Measurements from ENCODE around the gene YTHDC1. TPM values are rescaled to one million over a fixed set of nuclear protein-coding genes. Genes with fewer than 3 reads are reported as not detected.

YTHDC1 gene
- polyA plus RNA-seq, 1 donor from 2014 or later, result 139 TPM

DNA sequence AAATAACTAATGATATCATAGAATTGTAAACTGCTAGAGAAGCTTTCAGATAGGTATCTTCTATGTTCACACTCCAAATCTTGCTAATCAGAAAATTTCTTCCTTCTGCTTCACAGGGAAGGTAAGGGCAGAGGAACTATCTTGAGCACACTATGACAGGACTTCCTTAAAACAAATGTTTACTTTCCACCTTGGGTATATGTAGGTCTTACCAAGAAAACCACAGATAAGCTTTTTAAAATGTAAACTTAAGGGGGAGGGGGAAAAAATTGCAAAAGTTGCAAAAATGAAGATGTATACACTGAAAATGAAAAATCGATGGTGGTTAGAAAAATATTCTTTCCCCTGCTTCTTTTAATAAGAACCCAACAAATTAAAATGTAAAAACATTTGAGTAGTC lies 30.9 kb downstream of the YTHDC1 start:
- H3K9ac ChIP-seq (ENCODE audit: low read length), result no peak overlapping the region
- H3K27me3 ChIP-seq (ENCODE audit: insufficient read depth, low read depth, low read length), result no peaks in the 10 kb centered on the region
- TF ChIP-seq EP300 (conservative IDR thresholded peaks at IDR 0.05; ENCODE audit: poor library complexity, severe bottlenecking) (no peak), TAF1 (IDR thresholded peaks at IDR 0.05; ENCODE audit: low read depth) (no peak), SMC3 (conservative IDR thresholded peaks at IDR 0.05; ENCODE audit: poor library complexity) (no peak), RAD21 (conservative IDR thresholded peaks at IDR 0.05) (no peak), MXI1 (conservative IDR thresholded peaks at IDR 0.05; ENCODE audit: poor library complexity, severe bottlenecking) (no peak)
- TF ChIP-seq, protein P1, sequence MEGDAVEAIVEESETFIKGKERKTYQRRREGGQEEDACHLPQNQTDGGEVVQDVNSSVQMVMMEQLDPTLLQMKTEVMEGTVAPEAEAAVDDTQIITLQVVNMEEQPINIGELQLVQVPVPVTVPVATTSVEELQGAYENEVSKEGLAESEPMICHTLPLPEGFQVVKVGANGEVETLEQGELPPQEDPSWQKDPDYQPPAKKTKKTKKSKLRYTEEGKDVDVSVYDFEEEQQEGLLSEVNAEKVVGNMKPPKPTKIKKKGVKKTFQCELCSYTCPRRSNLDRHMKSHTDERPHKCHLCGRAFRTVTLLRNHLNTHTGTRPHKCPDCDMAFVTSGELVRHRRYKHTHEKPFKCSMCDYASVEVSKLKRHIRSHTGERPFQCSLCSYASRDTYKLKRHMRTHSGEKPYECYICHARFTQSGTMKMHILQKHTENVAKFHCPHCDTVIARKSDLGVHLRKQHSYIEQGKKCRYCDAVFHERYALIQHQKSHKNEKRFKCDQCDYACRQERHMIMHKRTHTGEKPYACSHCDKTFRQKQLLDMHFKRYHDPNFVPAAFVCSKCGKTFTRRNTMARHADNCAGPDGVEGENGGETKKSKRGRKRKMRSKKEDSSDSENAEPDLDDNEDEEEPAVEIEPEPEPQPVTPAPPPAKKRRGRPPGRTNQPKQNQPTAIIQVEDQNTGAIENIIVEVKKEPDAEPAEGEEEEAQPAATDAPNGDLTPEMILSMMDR (IDR thresholded peaks at IDR 0.05; ENCODE audit: poor library complexity, severe bottlenecking), result no peak
- TF ChIP-seq, protein P2, sequence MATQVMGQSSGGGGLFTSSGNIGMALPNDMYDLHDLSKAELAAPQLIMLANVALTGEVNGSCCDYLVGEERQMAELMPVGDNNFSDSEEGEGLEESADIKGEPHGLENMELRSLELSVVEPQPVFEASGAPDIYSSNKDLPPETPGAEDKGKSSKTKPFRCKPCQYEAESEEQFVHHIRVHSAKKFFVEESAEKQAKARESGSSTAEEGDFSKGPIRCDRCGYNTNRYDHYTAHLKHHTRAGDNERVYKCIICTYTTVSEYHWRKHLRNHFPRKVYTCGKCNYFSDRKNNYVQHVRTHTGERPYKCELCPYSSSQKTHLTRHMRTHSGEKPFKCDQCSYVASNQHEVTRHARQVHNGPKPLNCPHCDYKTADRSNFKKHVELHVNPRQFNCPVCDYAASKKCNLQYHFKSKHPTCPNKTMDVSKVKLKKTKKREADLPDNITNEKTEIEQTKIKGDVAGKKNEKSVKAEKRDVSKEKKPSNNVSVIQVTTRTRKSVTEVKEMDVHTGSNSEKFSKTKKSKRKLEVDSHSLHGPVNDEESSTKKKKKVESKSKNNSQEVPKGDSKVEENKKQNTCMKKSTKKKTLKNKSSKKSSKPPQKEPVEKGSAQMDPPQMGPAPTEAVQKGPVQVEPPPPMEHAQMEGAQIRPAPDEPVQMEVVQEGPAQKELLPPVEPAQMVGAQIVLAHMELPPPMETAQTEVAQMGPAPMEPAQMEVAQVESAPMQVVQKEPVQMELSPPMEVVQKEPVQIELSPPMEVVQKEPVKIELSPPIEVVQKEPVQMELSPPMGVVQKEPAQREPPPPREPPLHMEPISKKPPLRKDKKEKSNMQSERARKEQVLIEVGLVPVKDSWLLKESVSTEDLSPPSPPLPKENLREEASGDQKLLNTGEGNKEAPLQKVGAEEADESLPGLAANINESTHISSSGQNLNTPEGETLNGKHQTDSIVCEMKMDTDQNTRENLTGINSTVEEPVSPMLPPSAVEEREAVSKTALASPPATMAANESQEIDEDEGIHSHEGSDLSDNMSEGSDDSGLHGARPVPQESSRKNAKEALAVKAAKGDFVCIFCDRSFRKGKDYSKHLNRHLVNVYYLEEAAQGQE (IDR thresholded peaks at IDR 0.05; ENCODE audit: borderline replicate concordance), result no peak
- H2AFZ ChIP-seq (ENCODE audit: low read depth, low read length), result no peak overlapping the region
- peaks cover 23% of the 10 kb centered on the region for H3K36me3 ChIP-seq (ENCODE audit: insufficient read depth, low read length)
- no peaks in the 10 kb centered on the region for H3K9me2 ChIP-seq (ENCODE audit: insufficient read depth, low read length)
- no peak overlapping the region for H3K4me2 ChIP-seq (ENCODE audit: low read length)
- no peaks in the 10 kb centered on the region for H3K9me3 ChIP-seq (ENCODE audit: low read length)
- H3K27ac ChIP-seq (ENCODE audit: low read length), result no peak overlapping the region
- H3K79me2 ChIP-seq (replicated peaks; ENCODE audit: insufficient read depth, low read length), result no peaks in the 10 kb centered on the region
- H3K4me3 ChIP-seq (ENCODE audit: low read length), result no peak overlapping the region
- no peaks in the 10 kb centered on the region for H3F3A ChIP-seq (ENCODE audit: insufficient read depth, low read length, poor library complexity, severe bottlenecking)
- H4K20me1 ChIP-seq (ENCODE audit: insufficient read depth), result no peaks in the 10 kb centered on the region

DNA sequence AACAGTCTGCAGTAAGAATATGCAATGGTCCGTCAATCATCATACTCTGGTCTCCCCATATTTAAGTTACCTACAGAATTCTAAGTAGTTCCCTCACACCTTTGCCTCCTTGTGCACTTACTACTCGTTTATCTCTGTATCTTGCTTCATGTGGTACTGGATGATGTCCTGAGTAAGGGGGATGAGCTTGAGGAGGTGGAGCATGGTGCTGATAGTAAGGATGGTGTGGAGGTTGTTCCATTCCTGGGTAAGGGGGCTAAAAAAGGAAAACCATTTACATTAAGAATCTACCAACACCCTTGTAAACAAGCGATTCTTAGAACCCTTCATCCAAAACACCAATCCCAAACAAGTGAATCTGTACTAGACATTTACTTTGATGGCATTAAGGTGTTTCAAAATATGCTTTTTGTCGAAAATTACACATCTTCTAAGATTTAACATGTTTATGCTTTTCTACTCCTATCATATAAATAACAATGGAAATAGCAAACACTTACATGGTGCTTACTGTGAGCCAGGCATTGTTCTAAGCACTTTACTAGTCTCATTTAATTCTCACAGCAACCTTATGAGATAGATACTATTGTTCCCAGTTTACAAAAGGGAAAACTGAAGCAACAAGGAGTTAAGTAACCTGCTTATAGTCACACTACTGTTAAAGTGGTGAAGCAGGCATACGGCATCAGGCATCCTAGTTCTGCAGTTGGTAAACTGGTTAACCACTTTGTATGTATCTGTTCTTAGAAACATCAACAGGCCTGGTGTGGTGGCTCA lies 33.5 kb downstream of the YTHDC1 start:
- H3K4me2 ChIP-seq (ENCODE audit: low read length), result no peak overlapping the region
- no peak overlapping the region for H3K9ac ChIP-seq (ENCODE audit: low read length)
- no peak overlapping the region for H3K4me3 ChIP-seq (ENCODE audit: low read length)
- no peak overlapping the region for H2AFZ ChIP-seq (ENCODE audit: low read depth, low read length)
- no peaks in the 10 kb centered on the region for H4K20me1 ChIP-seq (ENCODE audit: insufficient read depth)
- TF ChIP-seq EP300 (conservative IDR thresholded peaks at IDR 0.05; ENCODE audit: poor library complexity, severe bottlenecking), result no peak
- TF ChIP-seq, protein P2 (IDR thresholded peaks at IDR 0.05; ENCODE audit: borderline replicate concordance), result no peak
- TF ChIP-seq RAD21 (conservative IDR thresholded peaks at IDR 0.05), result no peak
- H3K27ac ChIP-seq (ENCODE audit: low read length), result no peak overlapping the region
- peaks cover 20% of the 10 kb centered on the region for H3K36me3 ChIP-seq (ENCODE audit: insufficient read depth, low read length)
- H3F3A ChIP-seq (ENCODE audit: insufficient read depth, low read length, poor library complexity, severe bottlenecking), result no peaks in the 10 kb centered on the region
- no peaks in the 10 kb centered on the region for H3K79me2 ChIP-seq (replicated peaks; ENCODE audit: insufficient read depth, low read length)
- H3K9me2 ChIP-seq (ENCODE audit: insufficient read depth, low read length), result no peaks in the 10 kb centered on the region
- no peaks in the 10 kb centered on the region for H3K9me3 ChIP-seq (ENCODE audit: low read length)
- H3K27me3 ChIP-seq (ENCODE audit: insufficient read depth, low read depth, low read length), result no peaks in the 10 kb centered on the region

Data from neural cell (in vitro differentiated cells).